Neural progenitor cell (in vitro differentiated cells): ENCODE results near the gene SLFN12L. TPM values are rescaled to one million over a fixed set of nuclear protein-coding genes. Genes with fewer than 3 reads are reported as not detected.
"Not testable (repeated sequence)": the region's sequence is repeated elsewhere in the genome, so short reads cannot be mapped to it uniquely, and the experiment has no call there.

Source experiments
- DNase-seq: peaks from one replicate; pipeline ENCODE4 v3.0.0-alpha.2; 2016; ENCODE audit warnings: low spot score
- H2AFZ ChIP-seq: fragments of 200-600 bp; sonication (generic); replicated peaks from 2 replicates; pipeline ENCODE4 v1.6.1; 2016; ENCODE audit warnings: antibody characterized with exemption
- H3F3A ChIP-seq: fragments of 200-600 bp; sonication (generic); 2 replicates; pipeline ENCODE4 v1.6.1; 2016; ENCODE audit warnings: antibody characterized with exemption, low read depth
- H3K27ac ChIP-seq: fragments of 200-600 bp; sonication (generic); 2 replicates; pipeline ENCODE4 v1.5.1; 2016; ENCODE audit warnings: mild to moderate bottlenecking
- H3K27me3 ChIP-seq: fragments of 200-600 bp; sonication (generic); 2 replicates; pipeline ENCODE4 v1.6.1; 2016; ENCODE audit warnings: mild to moderate bottlenecking, moderate library complexity
- H3K36me3 ChIP-seq: fragments of 200-600 bp; sonication (generic); 2 replicates; pipeline ENCODE4 v1.5.1; 2016
- H3K4me1 ChIP-seq: fragments of 200-600 bp; sonication (generic); 2 replicates; pipeline ENCODE4 v1.6.1; 2016; ENCODE audit warnings: mixed run types
- H3K4me2 ChIP-seq: fragments of 200-600 bp; sonication (generic); 2 replicates; pipeline ENCODE4 v1.6.1; 2016
- H3K4me3 ChIP-seq: fragments of 200-600 bp; sonication (generic); 2 replicates; pipeline ENCODE4 v1.5.1; 2016
- H3K79me2 ChIP-seq: fragments of 200-600 bp; sonication (generic); 2 replicates; pipeline ENCODE4 v1.6.1; 2016; ENCODE audit warnings: low read depth
- H3K9ac ChIP-seq: fragments of 200-600 bp; sonication (generic); 2 replicates; pipeline ENCODE4 v1.6.1; 2016
- H3K9me3 ChIP-seq: fragments of 200-600 bp; sonication (generic); 2 replicates; pipeline ENCODE4 v1.5.1; 2016; ENCODE audit warnings: low read depth
- H4K20me1 ChIP-seq: fragments of 200-600 bp; sonication (generic); 2 replicates; pipeline ENCODE4 v1.6.1; 2016; ENCODE audit warnings: low read depth
- H3K27ac Mint-ChIP-seq: 3 replicates; pipeline ENCODE4 v1.8.0; 2021; ENCODE audit warnings: mixed read lengths
- H3K27me3 Mint-ChIP-seq: 2 replicates; pipeline ENCODE4 v1.8.0; 2022; ENCODE audit warnings: low read depth, mild to moderate bottlenecking, inconsistent platforms, moderate library complexity, mixed read lengths; ENCODE audit not compliant: insufficient read depth
- H3K36me3 Mint-ChIP-seq: 3 replicates; pipeline ENCODE4 v1.8.0; 2021; ENCODE audit warnings: mixed read lengths
- H3K4me1 Mint-ChIP-seq: 3 replicates; pipeline ENCODE4 v1.8.0; 2021; ENCODE audit warnings: mixed read lengths
- H3K4me3 Mint-ChIP-seq: 3 replicates; pipeline ENCODE4 v1.8.0; 2021; ENCODE audit warnings: mild to moderate bottlenecking, moderate library complexity, mixed read lengths
- H3K9me3 Mint-ChIP-seq: 3 replicates; pipeline ENCODE4 v1.8.0; 2020; ENCODE audit warnings: mixed read lengths
- CTCF ChIP-seq: fragments of 200-600 bp; sonication (generic); IDR thresholded peaks from 2 replicates; pipeline ENCODE4 v1.5.1; 2017; ENCODE audit warnings: antibody characterized with exemption, mild to moderate bottlenecking
- EZH2 ChIP-seq: fragments of 200-600 bp; sonication (generic); IDR thresholded peaks from 2 replicates; pipeline ENCODE4 v1.6.1; 2017; ENCODE audit warnings: antibody characterized with exemption, mild to moderate bottlenecking, moderate library complexity
- EZH2phosphoT487 ChIP-seq: fragments of 200-600 bp; sonication (generic); IDR thresholded peaks from 2 replicates; pipeline ENCODE4 v1.6.1; 2017; ENCODE audit warnings: antibody characterized with exemption
- total RNA-seq: library from RNA; depleted of rRNA; stranded (reverse); fragments of >200 nt; gene quantifications from 2 replicates; pipeline ENCODE4 v1.2.3, GENCODE V29; 2015; ENCODE audit warnings: low replicate concordance

Gene SLFN12L
- total RNA-seq, 1 donor from 2014 or later: not detected

- H3K36me3 Mint-ChIP-seq: no peaks in the 10 kb centered on the region
- H3K9me3 ChIP-seq: no peaks in the 10 kb centered on the region
These were observed 18.0 kb downstream of the SLFN12L start for GRCh38 chr17:35519439-35519838.

GRCh38 chr17:35518431-35518830, 19.0 kb downstream of the SLFN12L start:
- H3K4me3 ChIP-seq, H3K36me3 Mint-ChIP-seq, H3F3A ChIP-seq, H4K20me1 ChIP-seq, H3K36me3 ChIP-seq, H3K79me2 ChIP-seq, H2AFZ ChIP-seq, H3K4me1 Mint-ChIP-seq, H3K4me2 ChIP-seq, H3K27ac Mint-ChIP-seq, H3K9ac ChIP-seq, H3K27ac ChIP-seq, H3K4me3 Mint-ChIP-seq, H3K4me1 ChIP-seq, H3K9me3 ChIP-seq, H3K9me3 Mint-ChIP-seq, DNase-seq: not testable (repeated sequence)
- peaks cover 13% of the 10 kb centered on the region for H3K27me3 Mint-ChIP-seq
- H3K27me3 ChIP-seq: peaks cover 38% of the 10 kb centered on the region

More at GRCh38 chr17:35519439-35519838, 18.0 kb downstream of the SLFN12L start:
- H3K27ac Mint-ChIP-seq: no peak overlapping the region
- Histone ChIP-seq H4K20me1 (no peaks in the 10 kb centered on the region), H3K9ac (no peak overlapping the region), H3F3A (no peaks in the 10 kb centered on the region), H3K4me2 (no peak overlapping the region), H3K36me3 (no peaks in the 10 kb centered on the region), H3K27me3 (peaks cover 31% of the 10 kb centered on the region), H3K79me2 (no peaks in the 10 kb centered on the region), H3K4me3 (no peak overlapping the region), H3K4me1 (no peaks in the 10 kb centered on the region), H2AFZ (no peak overlapping the region), H3K27ac (no peak overlapping the region)
- DNase-seq: no peak
- no peak overlapping the region for H3K4me3 Mint-ChIP-seq
- H3K27me3 Mint-ChIP-seq: peaks cover 13% of the 10 kb centered on the region
- TF ChIP-seq CTCF (no peak), EZH2 (no peak), EZH2phosphoT487 (no peak)
- H3K4me1 Mint-ChIP-seq: no peaks in the 10 kb centered on the region
- peaks cover 6% of the 10 kb centered on the region for H3K9me3 Mint-ChIP-seq

- H3K27me3 ChIP-seq: peaks cover 38% of the 10 kb centered on the region
- Mint-ChIP-seq H3K4me1 (no peaks in the 10 kb centered on the region), H3K27me3 (peaks cover 11% of the 10 kb centered on the region), H3K27ac (no peak overlapping the region), H3K4me3 (no peak overlapping the region), H3K36me3 (no peaks in the 10 kb centered on the region), H3K9me3 (peaks cover 6% of the 10 kb centered on the region)
- H3F3A ChIP-seq: no peaks in the 10 kb centered on the region
- no peak overlapping the region for H3K4me2 ChIP-seq
- no peak overlapping the region for H2AFZ ChIP-seq
- H3K79me2 ChIP-seq: no peaks in the 10 kb centered on the region
- no peaks in the 10 kb centered on the region for H3K36me3 ChIP-seq
- no peak for TF ChIP-seq CTCF
- no peak for TF ChIP-seq EZH2
- TF ChIP-seq EZH2phosphoT487: no peak
- no peaks in the 10 kb centered on the region for H4K20me1 ChIP-seq
- H3K9me3 ChIP-seq: no peaks in the 10 kb centered on the region
- no peaks in the 10 kb centered on the region for H3K4me1 ChIP-seq
- no peak overlapping the region for H3K9ac ChIP-seq
- no peak overlapping the region for H3K27ac ChIP-seq
- H3K4me3 ChIP-seq: no peak overlapping the region
- DNase-seq: no peak
These were observed 22.5 kb downstream of the SLFN12L start for GRCh38 chr17:35515027-35515426.

- Histone ChIP-seq H4K20me1 (no peaks in the 10 kb centered on the region), H3K9me3 (no peaks in the 10 kb centered on the region), H3K27ac (no peak overlapping the region), H2AFZ (no peak overlapping the region), H3K4me3 (no peak overlapping the region), H3K9ac (no peak overlapping the region), H3K4me2 (no peak overlapping the region), H3K4me1 (no peaks in the 10 kb centered on the region), H3K36me3 (no peaks in the 10 kb centered on the region), H3F3A (no peaks in the 10 kb centered on the region), H3K79me2 (no peaks in the 10 kb centered on the region), H3K27me3 (peaks cover 38% of the 10 kb centered on the region)
- no peak overlapping the region for H3K27ac Mint-ChIP-seq
- no peak for DNase-seq
- no peak overlapping the region for H3K4me3 Mint-ChIP-seq
- H3K4me1 Mint-ChIP-seq: no peaks in the 10 kb centered on the region
- TF ChIP-seq EZH2phosphoT487 (no peak), EZH2 (no peak), CTCF (no peak)
- no peaks in the 10 kb centered on the region for H3K36me3 Mint-ChIP-seq
- peaks cover 6% of the 10 kb centered on the region for H3K9me3 Mint-ChIP-seq
- H3K27me3 Mint-ChIP-seq: peaks cover 11% of the 10 kb centered on the region
These were observed 22.9 kb downstream of the SLFN12L start for GRCh38 chr17:35514564-35514963.
